Midbrain (tissue), 1 donor: ENCODE results near the gene IER3.

Experiments used
- DNase-seq: peaks from one replicate; lab custom pipeline; 2025; lab: John Stamatoyannopoulos, UW

Gene IER3, protein sequence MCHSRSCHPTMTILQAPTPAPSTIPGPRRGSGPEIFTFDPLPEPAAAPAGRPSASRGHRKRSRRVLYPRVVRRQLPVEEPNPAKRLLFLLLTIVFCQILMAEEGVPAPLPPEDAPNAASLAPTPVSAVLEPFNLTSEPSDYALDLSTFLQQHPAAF

DNA sequence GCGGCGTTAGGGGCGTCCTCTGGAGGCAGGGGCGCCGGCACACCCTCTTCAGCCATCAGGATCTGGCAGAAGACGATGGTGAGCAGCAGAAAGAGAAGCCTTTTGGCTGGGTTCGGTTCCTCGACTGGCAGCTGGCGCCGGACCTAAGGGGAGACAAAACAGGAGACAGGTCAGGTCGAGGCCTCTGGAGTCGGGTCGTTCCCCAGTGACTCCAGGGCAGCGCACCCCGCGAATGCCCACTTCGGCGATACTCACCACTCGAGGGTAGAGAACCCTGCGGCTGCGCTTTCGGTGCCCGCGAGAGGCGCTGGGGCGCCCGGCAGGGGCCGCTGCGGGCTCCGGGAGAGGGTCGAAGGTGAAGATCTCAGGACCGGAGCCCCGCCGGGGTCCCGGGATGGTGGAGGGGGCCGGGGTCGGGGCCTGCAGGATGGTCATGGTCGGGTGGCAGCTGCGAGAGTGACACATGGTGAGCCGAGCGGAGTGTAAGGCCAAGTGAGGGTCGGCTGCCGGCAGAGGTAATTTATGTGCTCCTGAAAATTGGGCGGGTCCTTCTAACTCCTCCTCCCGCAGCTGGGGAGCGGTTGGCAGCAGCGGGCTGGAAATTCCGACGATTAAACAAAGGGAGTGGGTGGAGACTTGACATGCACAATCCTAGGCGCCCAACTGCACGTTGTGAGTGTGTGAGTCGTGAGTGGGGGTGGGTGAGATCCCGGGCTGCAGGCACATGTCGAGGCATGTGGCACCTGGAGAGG, at the start of gene IER3:
Gene IER3, minus strand, starts transcription at position 494 of the 752 bp plus-strand sequence. Its CDS starts 29 bp downstream, at position 465.
- peak; percentile 61 for DNase-seq

DNA sequence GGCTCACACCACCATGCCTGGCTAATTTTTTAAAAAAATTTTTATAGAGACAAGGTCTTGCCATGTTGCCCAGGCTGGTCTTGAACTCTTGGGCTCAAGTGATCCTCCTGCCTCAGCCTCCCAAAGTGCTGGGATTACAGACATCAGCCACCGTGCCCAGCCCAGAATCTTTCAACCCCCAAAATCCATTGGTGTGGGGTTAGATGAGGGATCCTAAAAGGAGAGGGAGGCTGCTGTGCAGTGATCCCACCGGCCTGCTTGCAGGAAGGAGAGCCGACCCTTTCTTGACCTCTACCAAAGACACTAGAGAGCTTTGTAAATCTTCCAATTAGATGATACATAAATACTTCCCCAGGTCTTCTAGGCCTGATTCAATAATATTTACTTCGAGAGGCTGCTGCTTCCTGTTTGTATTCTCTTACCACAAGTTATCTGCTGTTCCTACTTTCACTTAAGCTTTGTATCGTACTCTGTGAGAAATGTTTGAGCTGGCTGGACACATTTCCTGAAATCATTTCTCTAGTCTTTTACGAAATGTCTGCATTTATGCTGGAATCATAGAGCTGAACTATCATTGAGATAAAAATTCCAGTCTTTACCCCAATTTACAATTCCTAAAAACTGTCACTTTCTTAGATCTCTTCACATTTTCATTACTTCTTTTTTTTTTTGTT, 49.3 kb upstream of the IER3 start:
- DNase-seq, result no peak

DNA sequence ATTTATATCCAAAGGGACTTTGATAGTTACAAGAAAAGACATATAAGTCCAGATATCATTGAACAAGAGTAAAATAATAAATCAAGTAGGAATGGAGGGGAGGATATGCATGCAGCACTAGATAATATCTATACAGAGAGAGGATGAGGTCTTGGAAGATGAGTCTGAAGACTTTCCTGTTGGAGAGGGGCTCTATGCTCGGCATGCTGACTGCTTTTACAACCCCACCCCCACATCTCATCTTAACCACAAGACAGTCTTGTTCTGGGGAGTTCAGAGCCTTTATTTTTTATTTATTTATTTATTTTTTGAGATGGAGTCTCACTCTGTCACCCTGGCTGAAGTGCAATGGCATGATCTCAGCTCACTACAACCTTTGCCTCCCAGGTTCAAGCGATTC, 48.4 kb upstream of the IER3 start:
- DNase-seq, result no peak

DNA sequence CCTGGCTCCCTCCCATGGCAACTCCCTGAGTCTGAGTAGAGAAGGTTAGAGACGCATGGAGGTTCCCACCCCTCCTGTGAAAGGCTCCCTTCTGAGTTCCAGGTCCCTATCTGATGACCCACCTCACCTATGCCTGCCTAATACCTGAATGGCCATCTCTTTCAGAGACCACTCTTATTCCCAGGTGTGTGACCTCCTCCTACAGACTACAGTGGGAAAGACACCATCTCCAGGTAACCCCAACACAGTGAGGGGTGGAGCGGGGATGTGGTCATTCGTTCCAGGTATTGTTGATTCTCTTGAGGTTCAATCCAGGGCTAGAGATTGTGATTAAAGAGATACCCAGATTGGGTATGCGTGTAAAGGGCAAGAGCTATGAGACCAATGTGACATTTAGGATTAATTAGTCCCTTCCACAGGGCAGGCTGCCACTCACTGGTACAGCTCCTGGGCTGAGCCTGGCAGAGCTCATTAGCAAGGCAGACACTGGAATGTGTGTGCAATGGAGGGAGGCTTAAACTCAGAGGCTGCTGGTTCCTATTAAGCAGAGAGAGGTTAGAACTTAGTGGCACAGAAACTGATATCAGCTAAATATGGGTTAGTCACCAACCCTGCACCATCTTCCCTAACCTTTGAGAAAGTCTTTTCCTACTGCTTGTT, 46.5 kb upstream of the IER3 start:
- DNase-seq, result no peak

DNA sequence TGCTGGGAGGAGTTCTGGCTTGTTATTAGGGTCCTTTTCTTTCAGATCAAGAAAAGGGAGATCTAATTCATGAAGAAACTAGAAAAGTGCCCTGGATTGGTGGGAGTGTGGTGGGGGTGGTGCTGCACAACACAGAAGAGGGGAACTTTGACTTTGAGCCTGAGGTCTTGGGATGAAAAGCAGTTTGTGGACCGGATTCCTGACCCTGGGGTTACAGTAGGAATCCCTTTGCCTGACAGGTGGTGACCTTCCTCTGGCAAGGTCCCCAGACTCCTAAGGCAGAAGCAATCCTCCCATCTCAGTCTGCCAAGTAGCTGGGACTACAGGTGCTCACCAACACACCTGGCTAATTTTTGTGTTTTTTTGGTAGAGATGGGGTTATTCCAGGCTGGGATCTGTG, 45.3 kb upstream of the IER3 start:
- no peak for DNase-seq

DNA sequence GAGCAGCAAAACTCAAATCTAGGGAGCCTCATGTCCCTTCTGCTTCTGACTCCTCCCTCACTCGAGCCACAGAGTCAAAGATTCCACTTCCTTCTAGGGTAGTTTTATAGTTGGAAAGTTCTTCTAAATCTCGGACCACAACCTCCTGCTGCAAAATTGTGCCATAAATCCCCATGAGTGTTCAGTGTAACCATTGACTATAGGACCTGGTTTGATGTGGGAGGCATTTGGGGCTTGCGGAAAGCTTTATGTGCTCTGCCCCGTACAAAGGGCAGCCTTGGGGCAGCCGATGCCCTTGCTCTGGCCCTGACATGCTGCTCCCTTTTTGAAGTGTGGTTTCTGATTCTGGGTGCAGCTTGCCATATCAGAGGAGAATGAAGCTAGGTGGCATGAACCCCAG, 43.6 kb upstream of the IER3 start:
- DNase-seq, result no peak

DNA sequence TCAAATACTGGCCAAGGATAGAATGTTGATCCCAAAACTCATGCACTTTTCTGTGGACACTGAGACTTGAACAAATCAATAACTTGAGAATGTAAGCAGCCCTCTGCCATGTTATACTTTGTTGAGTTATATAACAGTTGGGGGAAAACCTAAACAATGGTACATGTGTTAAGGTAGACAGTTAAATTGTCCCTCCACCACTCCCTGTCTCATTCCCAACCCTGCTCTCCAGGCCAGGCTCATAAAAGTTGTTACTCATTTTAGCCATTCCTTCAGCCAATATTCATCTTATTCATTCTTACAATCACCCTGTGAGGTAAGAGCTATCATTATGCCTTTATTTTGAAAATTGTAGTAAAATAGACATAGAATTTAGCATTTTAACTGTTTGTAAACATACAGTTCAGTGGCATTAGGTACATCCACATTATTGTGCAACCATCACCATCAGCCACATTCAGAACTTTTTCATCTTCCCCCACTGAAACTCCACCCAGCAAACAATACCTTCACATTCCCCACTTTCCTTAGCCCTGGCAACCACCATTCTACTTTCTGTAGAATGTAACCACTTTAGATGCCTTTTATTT, 38.2 kb upstream of the IER3 start:
- no peak for DNase-seq

DNA sequence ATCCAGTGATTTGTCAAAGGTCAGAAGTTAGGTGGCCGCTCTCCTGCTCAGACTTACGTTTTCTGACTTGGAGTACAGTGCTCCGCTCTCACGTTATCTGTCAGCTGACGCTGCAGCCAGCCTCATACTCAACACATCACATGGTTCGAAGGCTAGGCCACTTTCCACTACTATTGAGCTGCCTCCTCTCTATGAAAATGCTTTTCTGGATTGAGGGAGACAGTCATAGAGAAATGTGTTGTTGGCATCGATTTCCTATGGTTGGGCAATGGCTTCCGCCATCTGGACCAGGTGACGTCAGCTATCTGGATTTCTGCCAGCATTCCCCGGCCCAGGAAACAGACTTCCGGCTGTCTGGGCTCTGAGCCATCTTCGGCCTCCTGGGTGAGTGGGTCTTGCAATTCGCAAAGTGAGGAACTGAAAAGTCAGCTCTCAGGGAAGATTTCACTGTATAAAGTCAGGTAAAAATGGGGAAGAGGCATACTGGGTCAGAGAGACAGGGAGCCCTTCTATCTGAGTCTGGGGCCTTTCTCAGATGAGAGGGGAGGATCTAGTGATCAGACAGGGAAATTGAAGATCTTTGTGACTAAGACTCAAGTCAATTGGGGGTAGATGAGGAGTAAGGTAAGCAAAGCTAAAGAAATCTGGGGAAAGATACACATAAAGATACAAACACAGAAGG, 37.5 kb upstream of the IER3 start:
- DNase-seq, result peak; percentile 88

DNA sequence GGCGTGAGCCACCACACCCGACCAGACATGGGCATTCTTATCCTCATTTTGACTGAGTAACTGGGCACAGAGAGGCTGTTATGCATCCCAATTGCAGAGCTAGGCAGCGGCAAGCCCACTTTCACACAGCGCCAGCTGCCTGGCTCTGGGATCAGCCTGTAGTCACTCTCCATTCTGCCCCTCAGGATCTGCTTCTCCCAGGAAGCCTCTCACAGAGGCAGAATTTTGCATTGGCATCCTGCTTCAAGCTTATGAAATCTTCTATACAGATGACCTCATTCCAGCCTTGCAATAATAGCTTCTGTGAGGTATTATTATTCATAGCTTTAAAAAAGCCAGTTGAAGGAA, 37.0 kb upstream of the IER3 start:
- DNase-seq, result no peak

DNA sequence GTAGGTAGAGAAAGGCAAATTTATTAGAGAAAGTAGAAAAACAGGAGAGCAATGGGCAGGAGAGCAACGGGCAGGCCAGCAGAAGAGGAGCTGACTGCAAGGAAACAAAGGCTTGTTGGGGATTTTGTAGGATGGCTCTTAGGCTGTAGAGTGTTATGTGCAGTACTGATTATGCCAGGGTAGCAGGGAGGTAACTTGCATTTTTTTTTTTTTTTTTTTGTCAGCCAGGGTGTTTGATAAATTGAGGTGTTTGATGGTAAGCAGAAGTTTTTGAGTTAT, 36.2 kb upstream of the IER3 start:
- no peak for DNase-seq

DNA sequence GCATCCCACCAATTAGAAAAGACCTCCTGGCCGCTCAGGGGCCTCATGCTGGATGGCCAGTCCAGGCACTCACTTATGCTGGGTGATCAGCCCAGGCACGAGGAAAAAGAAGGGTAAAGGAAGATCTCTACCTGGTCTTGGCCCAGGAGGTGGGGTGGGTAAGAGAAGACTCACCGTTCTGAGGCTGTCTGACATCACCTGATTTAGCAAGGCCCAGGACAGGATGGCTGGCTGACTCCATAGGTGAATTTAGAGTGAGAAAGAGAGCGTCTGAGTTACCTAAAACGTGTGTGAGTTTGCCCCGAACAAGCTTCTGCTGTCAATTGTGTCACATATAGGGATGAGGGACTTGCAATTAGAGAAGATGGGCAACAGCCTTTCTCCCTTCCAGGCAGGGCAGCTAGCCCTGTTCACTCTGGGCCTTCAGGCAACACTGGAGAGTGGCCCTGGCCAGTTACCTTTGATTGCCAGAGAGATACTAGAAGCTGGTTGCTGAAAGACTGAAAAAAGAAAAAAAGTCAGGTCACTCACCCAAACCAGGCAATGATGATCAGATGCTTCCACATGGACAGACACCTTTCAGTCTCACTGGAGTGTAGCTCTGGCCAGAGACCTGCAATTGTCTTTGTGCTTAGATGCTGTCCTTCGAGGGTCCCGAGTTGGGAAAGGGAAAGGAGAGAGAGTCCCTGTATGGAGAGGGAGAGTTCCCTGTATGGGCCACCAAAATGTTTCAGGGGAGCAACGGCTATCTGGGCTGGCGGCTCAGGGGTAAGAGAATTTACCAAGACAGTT, 35.7 kb upstream of the IER3 start:
- DNase-seq, result no peak

DNA sequence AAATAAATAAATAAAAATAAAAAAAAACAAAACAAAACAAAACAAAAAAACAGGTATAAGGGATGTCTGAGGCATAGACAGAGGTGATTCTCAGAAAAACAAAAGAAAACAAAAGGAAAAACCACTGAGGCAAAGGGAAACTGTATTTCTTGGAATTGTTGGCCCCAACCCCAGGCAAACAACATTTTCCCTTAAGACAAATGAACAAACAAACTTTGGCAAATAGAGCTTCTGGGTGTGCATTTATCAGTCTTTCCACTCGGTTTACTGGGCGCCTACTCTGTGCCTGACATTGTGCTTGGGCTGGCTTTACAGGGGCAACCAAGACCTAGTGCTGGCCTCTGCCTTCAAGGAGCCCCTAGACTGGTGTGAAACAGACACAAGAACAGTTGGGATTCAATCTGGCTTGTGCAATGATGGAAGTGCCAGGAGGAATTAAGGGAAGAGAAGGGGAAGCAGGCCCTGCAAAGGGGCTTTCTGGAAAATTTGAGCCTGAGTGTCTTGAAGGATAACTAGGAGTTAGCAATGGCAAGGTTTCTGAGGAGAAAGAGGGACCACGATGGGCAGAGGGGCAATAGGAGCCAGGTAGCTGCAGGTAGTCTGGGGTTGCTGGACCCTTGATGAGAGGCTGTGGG, 33.8 kb upstream of the IER3 start:
- no peak for DNase-seq

DNA sequence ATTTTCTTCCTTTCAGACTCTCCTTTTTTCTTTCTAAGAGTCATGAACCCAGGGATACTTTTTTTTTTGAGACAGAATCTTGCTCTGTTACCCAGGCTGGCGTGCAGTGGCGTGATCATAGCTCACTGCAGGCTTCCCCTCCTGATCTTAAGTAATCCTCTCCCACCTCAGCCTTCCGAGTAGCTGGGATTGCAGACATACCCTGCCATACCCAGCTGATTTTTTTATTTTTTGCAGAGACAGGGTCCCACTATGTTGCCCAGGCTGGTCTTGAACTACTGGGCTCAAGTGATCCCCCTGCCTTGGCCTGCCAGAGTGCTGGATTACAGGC, 32.8 kb upstream of the IER3 start:
- no peak for DNase-seq

DNA sequence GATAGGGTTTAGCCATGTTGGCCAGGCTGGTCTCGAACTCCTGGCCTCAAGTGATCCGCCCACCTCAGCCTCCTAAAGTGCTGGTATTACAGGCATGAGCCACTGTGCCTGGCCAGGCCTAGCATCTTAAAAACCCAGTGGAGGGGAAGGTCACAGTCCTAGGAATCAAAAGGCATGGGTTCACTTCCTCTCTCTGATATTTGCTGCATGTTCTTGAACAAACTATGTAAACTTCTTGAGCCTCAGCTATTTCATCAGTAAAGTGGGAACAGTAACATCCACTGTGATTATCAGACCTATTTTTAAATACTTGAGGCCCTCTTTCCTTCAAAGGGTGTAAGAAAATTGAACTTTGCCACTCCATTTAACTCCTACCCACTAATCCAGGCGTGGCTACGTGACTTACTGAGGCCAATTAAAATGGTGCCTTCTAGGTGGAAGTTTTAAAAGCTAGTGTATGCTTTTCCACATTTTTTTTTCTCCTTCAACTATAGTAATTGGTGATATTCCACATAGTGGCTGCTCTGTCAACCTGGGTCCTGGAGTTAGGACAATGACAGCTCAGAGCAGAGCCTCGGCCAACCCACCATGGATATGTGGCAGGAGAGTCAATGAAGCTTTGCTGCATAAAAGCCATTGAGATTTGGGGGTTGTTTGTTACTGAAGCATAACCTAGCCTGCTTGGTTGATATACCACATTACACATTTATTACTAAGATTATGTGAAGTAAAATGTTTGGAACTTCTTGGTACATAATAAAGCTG, 32.2 kb upstream of the IER3 start:
- no peak for DNase-seq

DNA sequence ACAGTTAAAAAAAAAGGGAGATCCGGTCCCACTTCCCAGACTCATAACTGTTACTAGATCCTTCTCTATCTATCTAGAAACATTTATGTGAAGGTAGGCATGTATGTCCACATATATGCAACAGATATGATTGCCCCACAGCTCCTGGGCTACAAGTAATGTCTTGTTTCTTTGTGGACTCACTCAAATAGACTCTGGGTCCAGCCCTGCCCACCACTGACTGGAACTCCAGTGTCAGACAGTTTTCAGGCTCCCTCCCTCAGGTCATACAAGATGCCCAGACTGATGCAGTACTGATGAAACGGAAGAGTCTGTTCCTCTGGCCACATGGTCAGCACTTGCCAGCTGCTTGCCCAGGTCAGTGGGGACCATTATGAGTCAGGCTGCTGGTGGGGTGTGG, 30.8 kb upstream of the IER3 start:
- DNase-seq, result no peak

DNA sequence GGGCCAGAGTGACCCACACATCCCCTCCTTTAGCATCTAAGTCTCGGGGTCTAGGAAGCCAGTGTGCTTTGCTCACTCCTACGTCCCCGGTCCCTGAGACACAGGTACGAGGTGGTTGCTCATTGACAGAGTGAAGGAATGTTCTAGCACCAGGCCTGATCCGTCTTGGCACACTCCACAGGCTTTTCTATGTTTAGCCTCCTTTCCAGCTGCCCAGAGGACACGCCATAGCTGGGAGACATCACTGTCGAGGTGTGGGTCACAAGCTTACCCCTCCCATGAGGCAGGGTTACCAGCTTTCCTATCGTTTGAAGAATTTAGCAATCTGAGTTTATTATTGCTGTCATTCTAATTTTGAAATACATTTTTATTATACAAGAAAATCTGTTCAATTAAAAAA, 30.4 kb upstream of the IER3 start:
- no peak for DNase-seq

DNA sequence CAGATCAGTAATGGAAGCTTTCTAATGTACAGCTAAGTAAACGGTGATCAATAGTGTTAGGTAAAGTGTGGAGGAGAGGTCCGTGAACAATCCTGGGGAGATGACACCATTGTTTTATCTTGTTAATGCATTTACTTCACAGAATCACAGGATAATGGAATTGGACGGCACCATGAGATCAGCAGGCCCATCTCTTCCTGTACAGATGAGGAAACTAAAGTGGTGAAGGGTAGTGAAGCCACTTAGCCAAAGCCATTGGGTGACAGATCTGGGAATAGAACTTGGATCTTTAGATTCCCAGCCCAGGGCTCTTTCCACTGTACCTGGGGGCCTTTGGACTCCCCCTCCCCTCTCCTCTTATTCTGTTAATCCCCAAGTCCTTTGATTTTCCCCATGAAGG, 26.2 kb upstream of the IER3 start:
- no peak for DNase-seq

DNA sequence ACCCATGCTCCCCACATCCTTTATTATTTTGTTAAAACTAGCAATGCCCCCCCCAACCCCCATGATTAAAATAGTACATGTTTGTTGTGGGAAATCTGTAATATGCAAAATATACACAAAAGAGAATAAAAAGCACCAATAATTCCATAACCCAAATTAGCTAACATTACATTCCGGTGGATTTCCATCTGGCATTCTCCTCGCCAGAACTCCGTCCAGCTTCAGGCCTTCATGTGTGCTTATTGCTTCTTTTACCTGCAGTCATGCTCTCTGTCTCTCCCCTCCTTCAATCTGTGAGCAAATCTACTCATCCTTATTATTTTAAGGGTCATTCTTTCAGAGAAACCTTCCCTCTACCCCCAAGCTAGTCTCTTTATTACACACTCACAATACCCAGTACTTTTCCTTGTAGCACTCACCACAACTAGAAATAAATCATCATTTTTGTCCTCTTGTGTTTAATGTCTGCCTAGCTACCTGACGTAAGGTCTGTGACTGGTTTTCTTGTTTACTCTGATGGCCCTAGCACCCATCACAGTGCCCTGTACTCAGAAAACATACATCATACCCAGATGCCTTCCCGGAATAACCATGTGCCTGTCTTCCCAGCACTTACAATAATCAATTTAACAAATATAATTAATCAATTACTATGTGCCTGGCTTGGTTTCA, 25.6 kb upstream of the IER3 start:
- no peak for DNase-seq

DNA sequence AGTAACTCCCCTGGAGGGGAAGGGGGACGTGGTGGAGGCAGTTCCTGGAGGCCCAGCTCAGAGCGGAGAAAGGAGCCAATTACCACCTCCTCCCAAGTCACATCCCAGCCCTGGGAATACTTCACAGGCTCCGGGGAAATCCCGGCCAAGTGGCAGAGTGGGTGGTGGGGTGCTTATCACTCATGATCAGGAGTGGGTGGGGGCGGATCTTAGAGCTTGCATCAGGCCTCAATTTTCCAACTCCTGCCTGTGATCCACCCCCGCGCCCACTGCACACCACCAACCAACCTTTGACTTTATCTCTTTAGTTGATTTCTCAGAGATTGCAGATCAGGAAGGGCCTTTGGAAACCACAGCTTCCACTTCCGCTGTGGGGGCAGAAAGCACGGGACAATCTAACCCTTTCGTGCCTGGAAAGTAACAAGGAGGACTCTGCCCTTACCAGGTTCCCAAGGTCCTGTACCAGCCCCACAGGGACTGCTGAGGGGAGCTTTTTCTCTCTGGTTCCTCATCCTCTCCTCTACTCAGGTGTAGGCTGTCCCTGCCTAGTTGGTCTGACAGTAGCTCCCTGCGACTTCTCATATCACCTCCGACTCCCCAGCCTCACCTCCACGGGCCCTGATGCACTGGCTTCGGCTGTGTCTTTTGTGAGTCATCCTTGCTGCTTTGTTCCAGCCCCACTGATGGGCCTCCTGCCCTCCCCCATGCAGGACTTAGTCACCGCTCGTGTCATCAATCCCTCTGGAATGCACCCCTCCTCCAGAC, 24.9 kb upstream of the IER3 start:
- no peak for DNase-seq
